ENCODE results near the gene OGT. TPM values are rescaled to one million over a fixed set of nuclear protein-coding genes. Genes with fewer than 3 reads are reported as not detected.

OGT gene
- total RNA-seq, 1 donor = 323 TPM

GRCh38 chrX:71532078-71532752, 689 bp upstream of the OGT start:
- Histone ChIP-seq H3K4me1 (ENCODE audit: insufficient read depth, low read length) (peaks cover 20% of the 10 kb centered on the region), H3K9me3 (ENCODE audit: low read depth, low read length) (no peaks in the 10 kb centered on the region), H3K27me3 (ENCODE audit: insufficient read depth, low read length) (no peaks in the 10 kb centered on the region), H3K4me3 (ENCODE audit: low read length) (peak overlapping the region; percentile 99)

- H3K4me1 ChIP-seq (ENCODE audit: insufficient read depth, low read length) = peaks cover 29% of the 10 kb centered on the region
- peak overlapping the region; percentile 99 for H3K4me3 ChIP-seq (ENCODE audit: low read length)
- H3K27me3 ChIP-seq (ENCODE audit: insufficient read depth, low read length) = no peaks in the 10 kb centered on the region
- no peaks in the 10 kb centered on the region for H3K9me3 ChIP-seq (ENCODE audit: low read depth, low read length)
Measured at GRCh38 chrX:71533516-71533850, 579 bp downstream of the OGT start.

- Histone ChIP-seq H3K4me1 (ENCODE audit: insufficient read depth, low read length) (peaks cover 34% of the 10 kb centered on the region), H3K4me3 (ENCODE audit: low read length) (peak overlapping the region; percentile 99), H3K27me3 (ENCODE audit: insufficient read depth, low read length) (no peaks in the 10 kb centered on the region), H3K9me3 (ENCODE audit: low read depth, low read length) (no peaks in the 10 kb centered on the region)
Measured at GRCh38 chrX:71533851-71534561, 1.1 kb downstream of the OGT start.

GRCh38 chrX:71534773-71535544, 2.1 kb downstream of the OGT start:
- no peaks in the 10 kb centered on the region for H3K9me3 ChIP-seq (ENCODE audit: low read depth, low read length)
- peak overlapping the region; percentile 99 for H3K4me3 ChIP-seq (ENCODE audit: low read length)
- peaks cover 43% of the 10 kb centered on the region for H3K4me1 ChIP-seq (ENCODE audit: insufficient read depth, low read length)
- no peaks in the 10 kb centered on the region for H3K27me3 ChIP-seq (ENCODE audit: insufficient read depth, low read length)

GRCh38 chrX:71536285-71536684, 3.4 kb downstream of the OGT start:
- Histone ChIP-seq H3K4me1 (ENCODE audit: insufficient read depth, low read length) (peaks cover 53% of the 10 kb centered on the region), H3K27me3 (ENCODE audit: insufficient read depth, low read length) (no peaks in the 10 kb centered on the region), H3K4me3 (ENCODE audit: low read length) (peak overlapping the region; percentile 22), H3K9me3 (ENCODE audit: low read depth, low read length) (no peaks in the 10 kb centered on the region)

GRCh38 chrX:71537743-71538142, 4.8 kb downstream of the OGT start:
- H3K4me3 ChIP-seq (ENCODE audit: low read length) = no peak overlapping the region
- no peaks in the 10 kb centered on the region for H3K9me3 ChIP-seq (ENCODE audit: low read depth, low read length)
- H3K27me3 ChIP-seq (ENCODE audit: insufficient read depth, low read length) = no peaks in the 10 kb centered on the region
- peaks cover 58% of the 10 kb centered on the region for H3K4me1 ChIP-seq (ENCODE audit: insufficient read depth, low read length)

- no peaks in the 10 kb centered on the region for H3K27me3 ChIP-seq (ENCODE audit: insufficient read depth, low read length)
- peaks cover 73% of the 10 kb centered on the region for H3K4me1 ChIP-seq (ENCODE audit: insufficient read depth, low read length)
- H3K9me3 ChIP-seq (ENCODE audit: low read depth, low read length) = no peaks in the 10 kb centered on the region
- no peak overlapping the region for H3K4me3 ChIP-seq (ENCODE audit: low read length)
Measured at GRCh38 chrX:71540801-71541200, 7.9 kb downstream of the OGT start.

- peaks cover 72% of the 10 kb centered on the region for H3K4me1 ChIP-seq (ENCODE audit: insufficient read depth, low read length)
- no peaks in the 10 kb centered on the region for H3K27me3 ChIP-seq (ENCODE audit: insufficient read depth, low read length)
- H3K4me3 ChIP-seq (ENCODE audit: low read length) = no peak overlapping the region
- no peaks in the 10 kb centered on the region for H3K9me3 ChIP-seq (ENCODE audit: low read depth, low read length)
Measured at GRCh38 chrX:71541210-71542022, 8.5 kb downstream of the OGT start.

- Histone ChIP-seq H3K9me3 (ENCODE audit: low read depth, low read length) (no peaks in the 10 kb centered on the region), H3K4me1 (ENCODE audit: insufficient read depth, low read length) (peaks cover 65% of the 10 kb centered on the region), H3K27me3 (ENCODE audit: insufficient read depth, low read length) (no peaks in the 10 kb centered on the region), H3K4me3 (ENCODE audit: low read length) (no peak overlapping the region)
Measured at GRCh38 chrX:71542411-71542810, 9.5 kb downstream of the OGT start.

GRCh38 chrX:71542825-71543224, 9.9 kb downstream of the OGT start:
- no peaks in the 10 kb centered on the region for H3K9me3 ChIP-seq (ENCODE audit: low read depth, low read length)
- H3K4me3 ChIP-seq (ENCODE audit: low read length) = no peak overlapping the region
- H3K27me3 ChIP-seq (ENCODE audit: insufficient read depth, low read length) = no peaks in the 10 kb centered on the region
- peaks cover 61% of the 10 kb centered on the region for H3K4me1 ChIP-seq (ENCODE audit: insufficient read depth, low read length)

GRCh38 chrX:71543316-71543715, 10.4 kb downstream of the OGT start:
- Histone ChIP-seq H3K4me3 (ENCODE audit: low read length) (no peak overlapping the region), H3K9me3 (ENCODE audit: low read depth, low read length) (no peaks in the 10 kb centered on the region), H3K4me1 (ENCODE audit: insufficient read depth, low read length) (peaks cover 59% of the 10 kb centered on the region), H3K27me3 (ENCODE audit: insufficient read depth, low read length) (no peaks in the 10 kb centered on the region)

- H3K4me1 ChIP-seq (ENCODE audit: insufficient read depth, low read length) = peaks cover 54% of the 10 kb centered on the region
Measured at GRCh38 chrX:71545364-71545763, 12.5 kb downstream of the OGT start.

GRCh38 chrX:71546879-71547278, 14.0 kb downstream of the OGT start:
- no peak overlapping the region for H3K4me3 ChIP-seq (ENCODE audit: low read length)
- peaks cover 42% of the 10 kb centered on the region for H3K4me1 ChIP-seq (ENCODE audit: insufficient read depth, low read length)

More at GRCh38 chrX:71545364-71545763, 12.5 kb downstream of the OGT start:
- Histone ChIP-seq H3K9me3 (ENCODE audit: low read depth, low read length) (no peaks in the 10 kb centered on the region), H3K27me3 (ENCODE audit: insufficient read depth, low read length) (no peaks in the 10 kb centered on the region), H3K4me3 (ENCODE audit: low read length) (no peak overlapping the region)

GRCh38 chrX:71547339-71547738, 14.4 kb downstream of the OGT start:
- H3K27me3 ChIP-seq (ENCODE audit: insufficient read depth, low read length) = no peaks in the 10 kb centered on the region
- H3K4me1 ChIP-seq (ENCODE audit: insufficient read depth, low read length) = peaks cover 39% of the 10 kb centered on the region
- no peaks in the 10 kb centered on the region for H3K9me3 ChIP-seq (ENCODE audit: low read depth, low read length)
- H3K4me3 ChIP-seq (ENCODE audit: low read length) = no peak overlapping the region

More at GRCh38 chrX:71546879-71547278, 14.0 kb downstream of the OGT start:
- Histone ChIP-seq H3K9me3 (ENCODE audit: low read depth, low read length) (no peaks in the 10 kb centered on the region), H3K27me3 (ENCODE audit: insufficient read depth, low read length) (no peaks in the 10 kb centered on the region)

- Histone ChIP-seq H3K27me3 (ENCODE audit: insufficient read depth, low read length) (no peaks in the 10 kb centered on the region), H3K4me1 (ENCODE audit: insufficient read depth, low read length) (peaks cover 20% of the 10 kb centered on the region), H3K4me3 (ENCODE audit: low read length) (no peak overlapping the region), H3K9me3 (ENCODE audit: low read depth, low read length) (no peaks in the 10 kb centered on the region)
Measured at GRCh38 chrX:71549986-71550385, 17.1 kb downstream of the OGT start.

Data from mononuclear cell (primary cell).